NB4 (cell line): ENCODE data around the gene FAM53C.

ENCODE experiments used
- DNase-seq: peaks from one replicate; pipeline ENCODE4 v3.0.0; 2010; ENCODE audit warnings: low read depth
- H3K4me3 ChIP-seq: one replicate; pipeline ENCODE4 v1.5.1; 2011; ENCODE audit warnings: mild to moderate bottlenecking, low read depth, low read length, moderate library complexity
- CTCF ChIP-seq: IDR thresholded peaks from one replicate; pipeline ENCODE4 v1.5.1; 2012; ENCODE audit warnings: low read depth, low read length
- MAX ChIP-seq: IDR thresholded peaks from 2 replicates; pipeline ENCODE4 v1.6.1; 2011; ENCODE audit warnings: low read depth, low read length
- MYC ChIP-seq: IDR thresholded peaks from 2 replicates; pipeline ENCODE4 v1.6.1; 2011; ENCODE audit warnings: low read depth, low read length
- POLR2A ChIP-seq: IDR thresholded peaks from 2 replicates; pipeline ENCODE4 v1.6.1; 2011; ENCODE audit warnings: mild to moderate bottlenecking; ENCODE audit not compliant: insufficient read length; ENCODE audit errors: extremely low read depth

Gene FAM53C

GRCh38 chr5:138360941-138361452 lies 22.9 kb downstream of the FAM53C start:
- no peak for TF ChIP-seq POLR2A
- no peak for TF ChIP-seq MAX
- no peak for TF ChIP-seq MYC
- no peak for TF ChIP-seq CTCF
- no peak overlapping the region for H3K4me3 ChIP-seq
- DNase-seq = no peak

GRCh38 chr5:138364576-138364975 lies 26.5 kb downstream of the FAM53C start:
- no peak for DNase-seq
- TF ChIP-seq MYC (no peak), CTCF (no peak), POLR2A (no peak), MAX (no peak)
- H3K4me3 ChIP-seq = no peak overlapping the region

- no peak overlapping the region for H3K4me3 ChIP-seq
- no peak for DNase-seq
- TF ChIP-seq MYC = no peak
- TF ChIP-seq MAX = no peak
- no peak for TF ChIP-seq CTCF
- TF ChIP-seq POLR2A = no peak
Observed at GRCh38 chr5:138366632-138367382, 28.7 kb downstream of the FAM53C start.

- DNase-seq = peak; percentile 72
- TF ChIP-seq MAX (no peak), CTCF (no peak), MYC (no peak), POLR2A (no peak)
- no peak overlapping the region for H3K4me3 ChIP-seq
Observed at GRCh38 chr5:138369261-138369660, 31.2 kb downstream of the FAM53C start.

GRCh38 chr5:138369706-138370105 lies 31.6 kb downstream of the FAM53C start:
- no peak overlapping the region for H3K4me3 ChIP-seq
- no peak for TF ChIP-seq POLR2A
- peak; percentile 54; the same call in 1 of the 2 replicates for TF ChIP-seq MYC
- 0 out of 2 replicates have a peak, but pooled peaks have one; percentile 13 for TF ChIP-seq MAX
- DNase-seq = peak; percentile 68

GRCh38 chr5:138370537-138370936 lies 32.5 kb downstream of the FAM53C start:
- no peak overlapping the region for H3K4me3 ChIP-seq
- DNase-seq = peak; percentile 8
- TF ChIP-seq POLR2A (no peak), MYC (no peak), CTCF (no peak), MAX (no peak)
